ENCODE measurements around the gene VWF.

DNA sequence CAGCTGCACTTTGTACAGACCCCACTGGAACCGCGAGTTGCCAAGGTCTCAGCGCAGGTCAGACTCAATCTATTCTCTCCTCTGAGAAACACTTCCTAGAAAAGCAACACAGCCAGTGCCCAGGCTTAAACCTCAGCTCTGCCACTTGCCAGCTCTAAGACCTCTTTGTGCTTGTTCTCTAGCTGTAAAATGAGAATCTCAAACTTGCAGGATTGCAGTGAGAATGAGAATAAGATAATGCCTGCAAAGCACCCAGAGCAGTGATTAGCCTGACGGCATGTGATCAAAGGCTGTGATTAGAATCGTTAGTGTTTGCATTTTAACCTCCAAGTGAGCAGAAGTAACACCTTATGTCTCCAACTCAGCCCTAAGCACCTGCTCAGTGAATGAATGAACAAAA is 200.7 kb downstream of the VWF start:
- TF ChIP-seq GATA1 (IDR thresholded peaks at IDR 0.05; ENCODE audit: low read depth, low read length) (no peak), POLR2A (IDR thresholded peaks at IDR 0.05; ENCODE audit: low read length) (no peak)

Measured in erythroblast (primary cell).